ENCODE measurements around the gene TRAPPC12. TPM values are rescaled to one million over a fixed set of nuclear protein-coding genes. Genes with fewer than 3 reads are reported as not detected.

TRAPPC12 gene
- total and polyA plus RNA-seq, 8 donors = 46.6 to 158 (median 70.7) TPM

GRCh38 chr2:3468296-3468988 lies 88.9 kb downstream of the TRAPPC12 start:
- intact Hi-C loops (cut with DNase I; ENCODE audit: low total_unique reads) = no loop called here
- Histone ChIP-seq H3K4me3 (no peak overlapping the region), H3K4me1 (peaks cover 5 to 34% (median 24%) of the 10 kb centered on the region in 4 donors), H3K27me3 (no peaks in the 10 kb centered on the region), H3K27ac (peak overlapping the region in 2 of 5 donors; percentile 25 to 81), H3K36me3 (peaks cover 24 to 99% (median 89%) of the 10 kb centered on the region in 4 donors), H3K9me3 (no peaks in the 10 kb centered on the region)
- no peak for DNase-seq
- TF ChIP-seq CTCF (IDR thresholded peaks at IDR 0.05) (no peak), POLR2AphosphoS5 (IDR thresholded peaks at IDR 0.05) (no peak), EP300 (IDR thresholded peaks at IDR 0.05) (no peak), POLR2A (IDR thresholded peaks at IDR 0.05) (no peak)
- WGBS, 5 donors = 94 to 97% (median 96%) methylated on average over 30 to 31 of the region's 31 CpGs

GRCh38 chr2:3469486-3469885 lies 90.0 kb downstream of the TRAPPC12 start:
- no peaks in the 10 kb centered on the region for H3K27me3 ChIP-seq
- no peak for DNase-seq
- intact Hi-C loops (cut with DNase I; ENCODE audit: low total_unique reads) = no loop called here
- WGBS, 5 donors = 93 to 97% (median 95%) methylated on average over 4 to 7 of the region's 7 CpGs
- no peak overlapping the region for H3K4me3 ChIP-seq
- TF ChIP-seq POLR2A (IDR thresholded peaks at IDR 0.05) = no peak
- no peak for TF ChIP-seq CTCF (IDR thresholded peaks at IDR 0.05)
- no peak for TF ChIP-seq EP300 (IDR thresholded peaks at IDR 0.05)
- no peak for TF ChIP-seq POLR2AphosphoS5 (IDR thresholded peaks at IDR 0.05)
- H3K4me1 ChIP-seq = peaks cover 5 to 34% (median 24%) of the 10 kb centered on the region in 4 donors
- H3K36me3 ChIP-seq = peaks cover 23 to 98% (median 89%) of the 10 kb centered on the region in 4 donors
- H3K27ac ChIP-seq = peak overlapping the region in 4 of 5 donors; percentile 80 to 86 (median 82)
- H3K9me3 ChIP-seq = no peaks in the 10 kb centered on the region

- Histone ChIP-seq H3K27ac (peak overlapping the region; percentile 80 to 86 (median 81)), H3K9me3 (no peaks in the 10 kb centered on the region), H3K36me3 (peaks cover 21 to 98% (median 87%) of the 10 kb centered on the region in 4 donors), H3K4me3 (no peak overlapping the region), H3K4me1 (peaks cover 5 to 34% (median 24%) of the 10 kb centered on the region in 4 donors), H3K27me3 (no peaks in the 10 kb centered on the region)
- peak in 1 of 2 donors; percentile 88 for DNase-seq
- intact Hi-C loops (cut with DNase I; ENCODE audit: low total_unique reads) = no loop called here
- peak; percentile 85 for TF ChIP-seq EP300 (IDR thresholded peaks at IDR 0.05)
- peak; percentile 48 to 82 (median 64) for TF ChIP-seq POLR2AphosphoS5 (IDR thresholded peaks at IDR 0.05)
- no peak for TF ChIP-seq POLR2A (IDR thresholded peaks at IDR 0.05)
- WGBS, 5 donors = 43 to 74% (median 50%) methylated on average over 8 to 17 of the region's 17 CpGs
Measured at GRCh38 chr2:3470166-3470651, 90.7 kb downstream of the TRAPPC12 start.

GRCh38 chr2:3470856-3471737 lies 91.6 kb downstream of the TRAPPC12 start:
- 61 to 82% (median 74%) methylated on average over 17 of the region's 17 CpGs for WGBS, 5 donors
- H3K36me3 ChIP-seq = peaks cover 21 to 98% (median 86%) of the 10 kb centered on the region in 4 donors
- H3K27ac ChIP-seq = peak overlapping the region; percentile 37 to 86 (median 81)

More at GRCh38 chr2:3470856-3471737, 91.6 kb downstream of the TRAPPC12 start:
- H3K27me3 ChIP-seq = no peaks in the 10 kb centered on the region
- no peak for DNase-seq
- TF ChIP-seq EP300 (IDR thresholded peaks at IDR 0.05) = no peak
- no peak for TF ChIP-seq POLR2AphosphoS5 (IDR thresholded peaks at IDR 0.05)
- TF ChIP-seq CTCF (IDR thresholded peaks at IDR 0.05) = no peak
- TF ChIP-seq POLR2A (IDR thresholded peaks at IDR 0.05) = no peak
- H3K9me3 ChIP-seq = no peaks in the 10 kb centered on the region
- intact Hi-C loops (cut with DNase I; ENCODE audit: low total_unique reads) = no loop called here
- peaks cover 5 to 34% (median 24%) of the 10 kb centered on the region in 4 donors for H3K4me1 ChIP-seq
- no peak overlapping the region for H3K4me3 ChIP-seq
